GM12878 (cell line): ENCODE results near the gene CASP3. TPM values are rescaled to one million over a fixed set of nuclear protein-coding genes. Genes with fewer than 3 reads are reported as not detected.

ENCODE experiments used
- ATAC-seq: fragments of 200-7000 bp; cut with Tn5 transposase; 3 replicates; pipeline ENCODE4 v1.9.1; 2020; ENCODE audit warnings: mild to moderate bottlenecking, moderate library complexity
- BruUV-seq: library from RNA; stranded (reverse); fragments of 400-500 nt; replicated peaks from 2 replicates; lab custom pipeline; 2021; lab: Mats Ljungman, UMichigan
- CTCF ChIA-PET: fragments of 300-600 bp; sonication (Branson Sonifier 250); formaldehyde crosslinking; extraction: SDS; loops from one replicate; lab custom pipeline; 2021; ENCODE audit warnings: inconsistent platforms; lab: Yijun Ruan, JAX
- POLR2A ChIA-PET: fragments of 350-600 bp; formaldehyde crosslinking; extraction: SDS; loops from one replicate; lab custom pipeline; 2021; ENCODE audit warnings: inconsistent platforms; lab: Charles Lee
- RAD21 ChIA-PET: fragments of 300-600 bp; sonication (Branson Sonifier 250); formaldehyde crosslinking; loops from one replicate; lab custom pipeline; 2023; ENCODE audit warnings: antibody characterized with exemption; ENCODE audit not compliant: unreplicated experiment; lab: Charles Lee
- SMC1A ChIA-PET: fragments of 300-600 bp; sonication (Branson Sonifier 250); formaldehyde crosslinking; loops from one replicate; lab custom pipeline; 2023; ENCODE audit not compliant: unreplicated experiment, uncharacterized antibody; lab: Charles Lee
- DNase-seq: peaks from one replicate; pipeline ENCODE4 v3.0.0-alpha.2; 2011; ENCODE audit warnings: low read depth, low spot score
- FAIRE-seq: peaks from 3 replicates; lab custom pipeline; 2011; peaks lifted over from hg19 to GRCh38; lab: Jason Lieb, UNC
- H2AFZ ChIP-seq: 2 replicates; pipeline ENCODE4 v1.6.0; 2011; ENCODE audit warnings: low read depth, low read length, control low read depth; ENCODE audit not compliant: control insufficient read depth
- H3K27ac ChIP-seq: 2 replicates; pipeline ENCODE4 v1.5.1; 2011; ENCODE audit warnings: control low read depth; ENCODE audit not compliant: control insufficient read depth, insufficient read depth
- H3K27me3 ChIP-seq, 2 experiments: replicated peaks in 1 of 2; 2 replicates each; pipeline versions ENCODE4 v1.6.0 to v1.6.1; 2011; ENCODE audit warnings: low read length in 1 of 2; ENCODE audit not compliant: control insufficient read depth in 2 of 2, insufficient read depth in 2 of 2
- H3K36me3 ChIP-seq, 2 experiments: 2 replicates each; pipeline ENCODE4 v1.5.1; 2011; ENCODE audit warnings: low read length in 1 of 2; ENCODE audit not compliant: control insufficient read depth in 2 of 2, insufficient read depth in 2 of 2
- H3K4me1 ChIP-seq: 2 replicates; pipeline ENCODE4 v1.6.1; 2011; ENCODE audit warnings: mild to moderate bottlenecking, low read length, moderate library complexity, mixed read lengths; ENCODE audit not compliant: control insufficient read depth, insufficient read depth
- H3K4me2 ChIP-seq: 2 replicates; pipeline ENCODE4 v1.6.0; 2011; ENCODE audit warnings: control low read depth; ENCODE audit not compliant: control insufficient read depth, insufficient read depth
- H3K4me3 ChIP-seq: fragments of 200-600 bp; sonication (generic); 2 replicates; pipeline ENCODE4 v1.5.1; 2016
- H3K79me2 ChIP-seq: 2 replicates; pipeline ENCODE4 v1.6.0; 2011; ENCODE audit warnings: low read length; ENCODE audit not compliant: control insufficient read depth, insufficient read depth
- H3K9ac ChIP-seq: 2 replicates; pipeline ENCODE4 v1.8.0; 2011; ENCODE audit warnings: low read length, control low read depth, mixed read lengths; ENCODE audit not compliant: control insufficient read depth, insufficient read depth
- H3K9me3 ChIP-seq: replicated peaks from 3 replicates; pipeline ENCODE4 v1.5.1; 2011; ENCODE audit warnings: mild to moderate bottlenecking, low read length; ENCODE audit not compliant: control insufficient read depth, insufficient read depth
- H4K20me1 ChIP-seq: 2 replicates; pipeline ENCODE4 v1.6.0; 2011; ENCODE audit not compliant: control insufficient read depth, insufficient read depth
- ETV6 ChIP-seq, 2 experiments: fragments of 450-650 bp in 1 of 2; IDR thresholded peaks in 1 of 2; conservative IDR thresholded peaks in 1 of 2; 2 replicates each; pipeline ENCODE4 v1.6.1; 2014; ENCODE audit warnings: antibody characterized with exemption in 1 of 2, borderline replicate concordance in 1 of 2, low read depth in 1 of 2, mild to moderate bottlenecking in 1 of 2, moderate library complexity in 1 of 2
- JUNB ChIP-seq: IDR thresholded peaks from 2 replicates; pipeline ENCODE4 v1.6.1; 2016; ENCODE audit warnings: antibody characterized with exemption, mild to moderate bottlenecking
- KAT2A ChIP-seq: conservative IDR thresholded peaks from 2 replicates; pipeline ENCODE4 v1.6.1; 2011; ENCODE audit warnings: low read depth, low read length; ENCODE audit not compliant: control insufficient read depth
- PML ChIP-seq: IDR thresholded peaks from 2 replicates; pipeline ENCODE4 v1.6.1; 2012; ENCODE audit warnings: low read length, inconsistent platforms
- RCOR1 ChIP-seq: conservative IDR thresholded peaks from 2 replicates; pipeline ENCODE4 v1.6.1; 2012; ENCODE audit warnings: low read depth, low read length, improper control_type of control experiment
- SMAD1 ChIP-seq: fragments of 450-650 bp; IDR thresholded peaks from 2 replicates; pipeline ENCODE4 v1.6.1; 2018; ENCODE audit warnings: mild to moderate bottlenecking, low read depth; ENCODE audit not compliant: partially characterized antibody
- SMAD5 ChIP-seq: IDR thresholded peaks from 2 replicates; pipeline ENCODE4 v1.6.1; 2016; ENCODE audit warnings: antibody characterized with exemption, low read depth
- SMARCA5 ChIP-seq: fragments of 450-650 bp; IDR thresholded peaks from 2 replicates; pipeline ENCODE4 v1.6.1; 2017; ENCODE audit warnings: mild to moderate bottlenecking
- TARDBP ChIP-seq: IDR thresholded peaks from 2 replicates; pipeline ENCODE4 v1.6.1; 2016; ENCODE audit warnings: borderline replicate concordance
- YBX1 ChIP-seq: fragments of 450-650 bp; IDR thresholded peaks from 2 replicates; pipeline ENCODE4 v1.6.1; 2016; ENCODE audit warnings: antibody characterized with exemption
- ZNF207 ChIP-seq: fragments of 450-650 bp; IDR thresholded peaks from 2 replicates; pipeline ENCODE4 v1.6.1; 2014; ENCODE audit warnings: antibody characterized with exemption, mild to moderate bottlenecking, borderline replicate concordance
- ZSCAN29 ChIP-seq: fragments of 450-650 bp; IDR thresholded peaks from 2 replicates; pipeline ENCODE4 v1.6.1; 2017; ENCODE audit warnings: mild to moderate bottlenecking, moderate library complexity
- ZZZ3 ChIP-seq: IDR thresholded peaks from 2 replicates; pipeline ENCODE4 v1.6.1; 2011; ENCODE audit warnings: low read depth; ENCODE audit not compliant: control insufficient read depth, insufficient read length
- WGBS: methylation state at CpG from one replicate; pipeline ENCODE4 v1.1.6; 2016; ENCODE audit warnings: low lambda C conversion rate; ENCODE audit not compliant: insufficient replicate concordance, insufficient coverage; ENCODE audit errors: missing lambda C conversion rate; 5-methylcytosine and 5-hydroxymethylcytosine counted together
- in situ Hi-C: fragments of 300-500 bp; cut with MboI; formaldehyde crosslinking; loops from 9 replicates; pipeline ENCODE4 v1.14.3; 2018; ENCODE audit warnings: mixed read lengths
- intact Hi-C: fragments of 100-400 bp; cut with micrococcal nuclease; formaldehyde crosslinking; loops from one replicate; pipeline ENCODE4 v1.14.2; 2022; ENCODE audit not compliant: unreplicated experiment
- polyA plus RNA-seq, 11 experiments: library from polyadenylated mRNA; depleted of rRNA in 4 of 11; unstranded in 6 of 11; stranded (reverse) in 5 of 11; fragments of >200 nt; fragmentation: Nextera tagmentation in 4 of 11; fragmentation: Illumina TruSeq in 1 of 11; extraction: Ambion mirVana in 4 of 11; extraction: Trizol in 1 of 11; gene quantifications; 1 replicate in 1 of 11; 2 replicates in 10 of 11; pipeline versions ENCODE4 v1.2.1 to v1.2.3, GENCODE V29; 2011 to 2016; ENCODE audit warnings: inconsistent platforms in 2 of 11, missing spikeins in 2 of 11, low read depth in 1 of 11
- total RNA-seq, 4 experiments: library from RNA; depleted of rRNA in 3 of 4; stranded (reverse); fragments of >200 nt in 3 of 4; fragmentation: Illumina TruSeq in 1 of 4; extraction: Trizol in 1 of 4; gene quantifications; 2 replicates each; pipeline versions ENCODE4 v1.2.1 to v1.2.3, GENCODE V29; 2013 to 2021
- TF ChIP-seq, protein P1 (sequence below): IDR thresholded peaks from 2 replicates; pipeline ENCODE4 v1.6.1; 2012; ENCODE audit warnings: mild to moderate bottlenecking, low read depth, low read length

Gene CASP3
- total and polyA plus RNA-seq, 10 of the 15 experiments (the other 5 are each of a cell fraction or from before 2014, with no cell fraction given): 50.0 to 194 (median 74.4) TPM

DNA sequence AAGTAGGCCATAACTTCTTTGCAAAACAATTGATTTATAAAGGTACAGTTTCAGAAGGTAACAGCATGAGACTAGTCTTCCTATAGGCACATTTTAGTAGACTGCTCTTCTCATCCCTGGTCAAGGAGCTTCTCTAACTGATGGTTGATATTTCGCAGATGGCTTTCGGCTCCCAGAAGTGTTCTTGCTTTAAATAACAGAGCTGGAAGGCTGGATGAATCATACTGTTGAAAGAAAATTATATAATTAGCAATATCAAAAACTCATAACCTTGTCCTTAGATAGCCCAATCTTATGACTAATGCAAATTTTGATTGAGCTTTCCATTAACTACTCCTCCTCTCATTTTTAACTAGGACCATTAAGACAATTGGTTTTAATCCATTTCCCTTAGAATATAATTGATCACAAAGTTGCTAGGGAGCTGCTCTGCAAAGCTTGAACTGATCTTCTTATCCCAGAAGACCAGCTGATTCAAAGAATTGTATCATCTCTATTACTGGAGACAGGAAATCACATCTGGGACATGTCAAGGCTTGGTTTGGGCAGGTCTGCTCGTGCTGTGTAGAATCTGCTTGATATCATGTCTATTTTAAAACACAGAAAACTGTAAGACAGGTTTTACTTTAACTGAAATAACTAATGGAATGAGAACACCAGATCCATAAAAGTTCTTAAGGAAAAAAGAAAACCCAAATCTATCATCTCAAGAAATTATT, 46.1 kb upstream of the CASP3 start:
- DNase-seq (no peak), ATAC-seq (no peak), FAIRE-seq (no peak)
- H3K4me3 ChIP-seq: no peak overlapping the region
- no peaks in the 10 kb centered on the region for H3K79me2 ChIP-seq
- H3K4me2 ChIP-seq: no peak overlapping the region
- H3K9ac ChIP-seq: no peak overlapping the region
- peaks cover 0 to 11% of the 10 kb centered on the region in 2 experiments for H3K36me3 ChIP-seq
- POLR2A ChIA-PET: no interaction called here
- CTCF ChIA-PET: interaction anchor here (0.6 to 1.6 kb wide), 3 partner anchors 10 to 50 kb away, joined by 3 to 4 read pairs (median 3); no protein-coding TSS in a partner anchor
- no peaks in the 10 kb centered on the region for H3K4me1 ChIP-seq
- SMC1A ChIA-PET: interaction anchor here (0.9 to 3.6 kb wide), 4 partner anchors 11 to 431 kb away, joined by 3 to 17 read pairs (median 6); no protein-coding TSS in a partner anchor
- no peaks in the 10 kb centered on the region for H4K20me1 ChIP-seq
- no peaks in the 10 kb centered on the region for H3K27me3 ChIP-seq
- WGBS: 94% methylated on average over 3 of the region's 3 CpGs
- RAD21 ChIA-PET: no interaction called here
- H2AFZ ChIP-seq: no peak overlapping the region
- H3K27ac ChIP-seq: no peak overlapping the region
- no TSS peak for BruUV-seq
- no peak for TF ChIP-seq ZNF207
- no peak for TF ChIP-seq RCOR1
- TF ChIP-seq ZZZ3: no peak
- TF ChIP-seq SMARCA5: no peak
- TF ChIP-seq KAT2A: no peak
- TF ChIP-seq YBX1: no peak
- TF ChIP-seq ETV6 (conservative IDR thresholded peaks at IDR 0.05 in 1 of 2, IDR thresholded peaks at IDR 0.05 in 1 of 2; ENCODE audit: borderline replicate concordance in 1 of 2, low read depth in 1 of 2): no peak
- TF ChIP-seq, protein P1, sequence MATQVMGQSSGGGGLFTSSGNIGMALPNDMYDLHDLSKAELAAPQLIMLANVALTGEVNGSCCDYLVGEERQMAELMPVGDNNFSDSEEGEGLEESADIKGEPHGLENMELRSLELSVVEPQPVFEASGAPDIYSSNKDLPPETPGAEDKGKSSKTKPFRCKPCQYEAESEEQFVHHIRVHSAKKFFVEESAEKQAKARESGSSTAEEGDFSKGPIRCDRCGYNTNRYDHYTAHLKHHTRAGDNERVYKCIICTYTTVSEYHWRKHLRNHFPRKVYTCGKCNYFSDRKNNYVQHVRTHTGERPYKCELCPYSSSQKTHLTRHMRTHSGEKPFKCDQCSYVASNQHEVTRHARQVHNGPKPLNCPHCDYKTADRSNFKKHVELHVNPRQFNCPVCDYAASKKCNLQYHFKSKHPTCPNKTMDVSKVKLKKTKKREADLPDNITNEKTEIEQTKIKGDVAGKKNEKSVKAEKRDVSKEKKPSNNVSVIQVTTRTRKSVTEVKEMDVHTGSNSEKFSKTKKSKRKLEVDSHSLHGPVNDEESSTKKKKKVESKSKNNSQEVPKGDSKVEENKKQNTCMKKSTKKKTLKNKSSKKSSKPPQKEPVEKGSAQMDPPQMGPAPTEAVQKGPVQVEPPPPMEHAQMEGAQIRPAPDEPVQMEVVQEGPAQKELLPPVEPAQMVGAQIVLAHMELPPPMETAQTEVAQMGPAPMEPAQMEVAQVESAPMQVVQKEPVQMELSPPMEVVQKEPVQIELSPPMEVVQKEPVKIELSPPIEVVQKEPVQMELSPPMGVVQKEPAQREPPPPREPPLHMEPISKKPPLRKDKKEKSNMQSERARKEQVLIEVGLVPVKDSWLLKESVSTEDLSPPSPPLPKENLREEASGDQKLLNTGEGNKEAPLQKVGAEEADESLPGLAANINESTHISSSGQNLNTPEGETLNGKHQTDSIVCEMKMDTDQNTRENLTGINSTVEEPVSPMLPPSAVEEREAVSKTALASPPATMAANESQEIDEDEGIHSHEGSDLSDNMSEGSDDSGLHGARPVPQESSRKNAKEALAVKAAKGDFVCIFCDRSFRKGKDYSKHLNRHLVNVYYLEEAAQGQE: no peak
- TF ChIP-seq PML: no peak
- TF ChIP-seq TARDBP: no peak
- TF ChIP-seq SMAD1: no peak
- no peak for TF ChIP-seq ZSCAN29
- no peak for TF ChIP-seq JUNB
- no peak for TF ChIP-seq SMAD5
- intact Hi-C loops: no loop called here
- in situ Hi-C loops: no loop called here
- no peaks in the 10 kb centered on the region for H3K9me3 ChIP-seq
